ENCODE data around the gene USP47.

Gene USP47

GRCh38 chr11:11841723-11842420 lies at the start of gene USP47:
USP47 (plus strand) TSS chr11:11841972; CDS start chr11:11842186, 214 bp downstream.
- peak; percentile 89 for DNase-seq
- in situ Hi-C loops (cut with MboI; ENCODE audit: low pct_unique_long_range_greater_than_20kb, low sequenced_read_pairs), result no loop called here

- no peak for DNase-seq
- in situ Hi-C loops (cut with MboI; ENCODE audit: low pct_unique_long_range_greater_than_20kb, low sequenced_read_pairs), result loop anchor here (25.0 kb wide), 3 partner anchors 244 to 1006 kb away; no protein-coding TSS in a partner anchor
Measured at GRCh38 chr11:11793073-11793472, 48.7 kb upstream of the USP47 start.

- peak; percentile 64 for DNase-seq
- in situ Hi-C loops (cut with MboI; ENCODE audit: low pct_unique_long_range_greater_than_20kb, low sequenced_read_pairs), result loop anchor here (25.0 kb wide), 3 partner anchors 238 to 1012 kb away; no protein-coding TSS in a partner anchor
Measured at GRCh38 chr11:11798586-11799438, 43.0 kb upstream of the USP47 start.

GRCh38 chr11:11805228-11805627 lies 36.5 kb upstream of the USP47 start:
- in situ Hi-C loops (cut with MboI; ENCODE audit: low pct_unique_long_range_greater_than_20kb, low sequenced_read_pairs), result loop anchor here (25.0 kb wide), 1 partner anchor 457 kb away; no protein-coding TSS in a partner anchor
- no peak for DNase-seq

- DNase-seq, result no peak
- in situ Hi-C loops (cut with MboI; ENCODE audit: low pct_unique_long_range_greater_than_20kb, low sequenced_read_pairs), result loop anchor here (25.0 kb wide), 1 partner anchor 456 kb away; no protein-coding TSS in a partner anchor
Measured at GRCh38 chr11:11806074-11806473, 35.7 kb upstream of the USP47 start.

- in situ Hi-C loops (cut with MboI; ENCODE audit: low pct_unique_long_range_greater_than_20kb, low sequenced_read_pairs), result loop anchor here (25.0 kb wide), 1 partner anchor 456 kb away; no protein-coding TSS in a partner anchor
Measured at GRCh38 chr11:11806586-11806985, 35.2 kb upstream of the USP47 start.

GRCh38 chr11:11807811-11808782 lies 33.7 kb upstream of the USP47 start:
- no peak for DNase-seq
- in situ Hi-C loops (cut with MboI; ENCODE audit: low pct_unique_long_range_greater_than_20kb, low sequenced_read_pairs), result loop anchor here (25.0 kb wide), 1 partner anchor 454 kb away; no protein-coding TSS in a partner anchor

More at GRCh38 chr11:11806586-11806985, 35.2 kb upstream of the USP47 start:
- DNase-seq, result no peak

GRCh38 chr11:11808992-11809615 lies 32.7 kb upstream of the USP47 start:
- in situ Hi-C loops (cut with MboI; ENCODE audit: low pct_unique_long_range_greater_than_20kb, low sequenced_read_pairs), result loop anchor here (25.0 kb wide), 1 partner anchor 453 kb away; no protein-coding TSS in a partner anchor

GRCh38 chr11:11810764-11811726 lies 30.7 kb upstream of the USP47 start:
- in situ Hi-C loops (cut with MboI; ENCODE audit: low pct_unique_long_range_greater_than_20kb, low sequenced_read_pairs), result loop anchor here (25.0 kb wide), 1 partner anchor 451 kb away; no protein-coding TSS in a partner anchor
- no peak for DNase-seq

More at GRCh38 chr11:11808992-11809615, 32.7 kb upstream of the USP47 start:
- no peak for DNase-seq

GRCh38 chr11:11813288-11813962 lies 28.3 kb upstream of the USP47 start:
- DNase-seq, result no peak
- in situ Hi-C loops (cut with MboI; ENCODE audit: low pct_unique_long_range_greater_than_20kb, low sequenced_read_pairs), result loop anchor here (25.0 kb wide), 1 partner anchor 449 kb away; no protein-coding TSS in a partner anchor

GRCh38 chr11:11814614-11815452 lies 26.9 kb upstream of the USP47 start:
- peak; percentile 9 for DNase-seq
- in situ Hi-C loops (cut with MboI; ENCODE audit: low pct_unique_long_range_greater_than_20kb, low sequenced_read_pairs), result loop anchor here (25.0 kb wide), 1 partner anchor 447 kb away; no protein-coding TSS in a partner anchor

GRCh38 chr11:11816511-11817314 lies 25.1 kb upstream of the USP47 start:
- peak; percentile 19 for DNase-seq
- in situ Hi-C loops (cut with MboI; ENCODE audit: low pct_unique_long_range_greater_than_20kb, low sequenced_read_pairs), result loop anchor here (25.0 kb wide), 1 partner anchor 446 kb away; no protein-coding TSS in a partner anchor

- DNase-seq, result no peak
- in situ Hi-C loops (cut with MboI; ENCODE audit: low pct_unique_long_range_greater_than_20kb, low sequenced_read_pairs), result loop anchor here (25.0 kb wide), 1 partner anchor 444 kb away; no protein-coding TSS in a partner anchor
Measured at GRCh38 chr11:11817957-11818356, 23.8 kb upstream of the USP47 start.

- no peak for DNase-seq
- in situ Hi-C loops (cut with MboI; ENCODE audit: low pct_unique_long_range_greater_than_20kb, low sequenced_read_pairs), result loop anchor here (25.0 kb wide), 1 partner anchor 444 kb away; no protein-coding TSS in a partner anchor
Measured at GRCh38 chr11:11818529-11819121, 23.1 kb upstream of the USP47 start.

Data from KBM-7 (cell line).